ENCODE measurements around the gene HERC2. TPM values are rescaled to one million over a fixed set of nuclear protein-coding genes. Genes with fewer than 3 reads are reported as not detected.
"Not testable (repeated sequence)": the region's sequence is repeated elsewhere in the genome, so short reads cannot be mapped to it uniquely, and the experiment has no call there.

HERC2 gene
- total and polyA plus RNA-seq, 5 donors from 2014 or later, result 8.2 to 69.0 (median 10.4) TPM

GRCh38 chr15:28231336-28231735 is 90.6 kb downstream of the HERC2 start:
- ATAC-seq (ENCODE audit: low read depth in 2 of 2); DNase-seq; H3K27ac ChIP-seq (ENCODE audit: insufficient read depth, low read length, poor library complexity, severe bottlenecking); H3K9me3 ChIP-seq (ENCODE audit: control insufficient read depth in 2 of 2, low read length in 2 of 2); H3K27ac Mint-ChIP-seq; H3K4me3 ChIP-seq (ENCODE audit: low read depth, low read length); H3K4me1 Mint-ChIP-seq; H3K4me3 Mint-ChIP-seq; H3K27me3 Mint-ChIP-seq; H3K4me1 ChIP-seq (ENCODE audit: control insufficient read depth, insufficient read depth, low read length, poor library complexity, severe bottlenecking); H3K27me3 ChIP-seq (ENCODE audit: control insufficient read depth, insufficient read depth, low read length); H3K9me3 Mint-ChIP-seq: not testable (repeated sequence)
- H3K36me3 Mint-ChIP-seq, result peaks cover 46% of the 10 kb centered on the region
- peaks cover 27% of the 10 kb centered on the region for H3K36me3 ChIP-seq (ENCODE audit: control insufficient read depth, insufficient read depth, low read length)

GRCh38 chr15:28228990-28229640 is 92.9 kb downstream of the HERC2 start:
- not testable (repeated sequence) for H3K9me3 ChIP-seq (ENCODE audit: control insufficient read depth in 2 of 2, low read length in 2 of 2); H3K9me3 Mint-ChIP-seq; DNase-seq; H3K4me1 Mint-ChIP-seq; H3K27ac ChIP-seq (ENCODE audit: insufficient read depth, low read length, poor library complexity, severe bottlenecking); H3K4me3 Mint-ChIP-seq; H3K4me1 ChIP-seq (ENCODE audit: control insufficient read depth, insufficient read depth, low read length, poor library complexity, severe bottlenecking); H3K27me3 ChIP-seq (ENCODE audit: control insufficient read depth, insufficient read depth, low read length); ATAC-seq (ENCODE audit: low read depth in 2 of 2); H3K27me3 Mint-ChIP-seq; H3K4me3 ChIP-seq (ENCODE audit: low read depth, low read length)
- peaks cover 60% of the 10 kb centered on the region for H3K36me3 Mint-ChIP-seq
- peaks cover 20% of the 10 kb centered on the region for H3K36me3 ChIP-seq (ENCODE audit: control insufficient read depth, insufficient read depth, low read length)
- H3K27ac Mint-ChIP-seq, result peak overlapping the region in 1 of 3 donors; percentile 8

- DNase-seq, result no peak
- no peak for ATAC-seq (ENCODE audit: low read depth in 2 of 2)
- H3K27ac ChIP-seq (ENCODE audit: insufficient read depth, low read length, poor library complexity, severe bottlenecking), result no peak overlapping the region
- peaks cover 2 to 9% (median 5%) of the 10 kb centered on the region in 4 donors for H3K4me1 Mint-ChIP-seq
- H3K4me1 ChIP-seq (ENCODE audit: control insufficient read depth, insufficient read depth, low read length, poor library complexity, severe bottlenecking), result no peaks in the 10 kb centered on the region
- H3K9me3 ChIP-seq (ENCODE audit: control insufficient read depth in 2 of 2, low read length in 2 of 2), result no peaks in the 10 kb centered on the region
- no peaks in the 10 kb centered on the region for H3K9me3 Mint-ChIP-seq
- peaks cover 60% of the 10 kb centered on the region for H3K36me3 Mint-ChIP-seq
- H3K27me3 ChIP-seq (ENCODE audit: control insufficient read depth, insufficient read depth, low read length), result no peaks in the 10 kb centered on the region
- peaks cover 18% of the 10 kb centered on the region for H3K36me3 ChIP-seq (ENCODE audit: control insufficient read depth, insufficient read depth, low read length)
- H3K27ac Mint-ChIP-seq, result no peak overlapping the region
- H3K4me3 ChIP-seq (ENCODE audit: low read depth, low read length), result no peak overlapping the region
- H3K27me3 Mint-ChIP-seq, result no peaks in the 10 kb centered on the region
- no peak overlapping the region for H3K4me3 Mint-ChIP-seq
Measured at GRCh38 chr15:28228096-28228495, 93.9 kb downstream of the HERC2 start.

GRCh38 chr15:28227303-28227702 is 94.7 kb downstream of the HERC2 start:
- not testable (repeated sequence) for H3K27me3 Mint-ChIP-seq; H3K4me1 ChIP-seq (ENCODE audit: control insufficient read depth, insufficient read depth, low read length, poor library complexity, severe bottlenecking); H3K27me3 ChIP-seq (ENCODE audit: control insufficient read depth, insufficient read depth, low read length); H3K27ac Mint-ChIP-seq; H3K4me3 Mint-ChIP-seq; H3K9me3 Mint-ChIP-seq; H3K9me3 ChIP-seq (ENCODE audit: control insufficient read depth in 2 of 2, low read length in 2 of 2); DNase-seq; H3K27ac ChIP-seq (ENCODE audit: insufficient read depth, low read length, poor library complexity, severe bottlenecking); H3K4me3 ChIP-seq (ENCODE audit: low read depth, low read length); ATAC-seq (ENCODE audit: low read depth in 2 of 2); H3K4me1 Mint-ChIP-seq
- peaks cover 13% of the 10 kb centered on the region for H3K36me3 ChIP-seq (ENCODE audit: control insufficient read depth, insufficient read depth, low read length)
- H3K36me3 Mint-ChIP-seq, result peaks cover 54% of the 10 kb centered on the region

DNA sequence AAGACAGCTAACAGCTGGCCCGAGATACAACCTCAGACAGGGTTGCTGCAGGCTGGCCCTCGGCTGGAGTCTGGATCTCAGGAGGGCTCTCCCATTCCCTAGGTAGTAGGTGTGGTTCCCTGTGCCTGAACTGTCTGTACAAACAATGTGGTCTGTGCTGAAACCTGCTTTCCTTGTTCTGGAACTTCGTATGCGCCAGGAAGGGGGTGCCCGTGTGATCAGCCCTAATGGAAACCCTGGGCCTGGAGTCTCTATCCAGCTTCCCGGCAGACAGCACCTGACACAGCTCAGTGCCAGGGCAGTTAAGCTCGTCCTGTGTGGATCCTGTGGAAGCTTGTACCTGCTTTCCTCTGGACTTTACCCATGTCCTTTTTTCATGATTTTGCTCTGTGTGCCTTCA is 99.4 kb downstream of the HERC2 start:
- not testable (repeated sequence) for DNase-seq; H3K27ac ChIP-seq (ENCODE audit: insufficient read depth, low read length, poor library complexity, severe bottlenecking); H3K4me3 ChIP-seq (ENCODE audit: low read depth, low read length); H3K9me3 Mint-ChIP-seq; H3K27me3 ChIP-seq (ENCODE audit: control insufficient read depth, insufficient read depth, low read length); H3K4me3 Mint-ChIP-seq; H3K9me3 ChIP-seq (ENCODE audit: control insufficient read depth in 2 of 2, low read length in 2 of 2); H3K4me1 ChIP-seq (ENCODE audit: control insufficient read depth, insufficient read depth, low read length, poor library complexity, severe bottlenecking); ATAC-seq (ENCODE audit: low read depth in 2 of 2); H3K27me3 Mint-ChIP-seq; H3K4me1 Mint-ChIP-seq
- H3K36me3 ChIP-seq (ENCODE audit: control insufficient read depth, insufficient read depth, low read length), result peaks cover 22% of the 10 kb centered on the region
- peak overlapping the region in 1 of 3 donors; percentile 15 for H3K27ac Mint-ChIP-seq
- H3K36me3 Mint-ChIP-seq, result peaks cover 43% of the 10 kb centered on the region

GRCh38 chr15:28221696-28222095 is 100.3 kb downstream of the HERC2 start:
- not testable (repeated sequence) for DNase-seq; H3K27me3 Mint-ChIP-seq; H3K9me3 ChIP-seq (ENCODE audit: control insufficient read depth in 2 of 2, low read length in 2 of 2); H3K9me3 Mint-ChIP-seq; H3K4me1 Mint-ChIP-seq; H3K4me1 ChIP-seq (ENCODE audit: control insufficient read depth, insufficient read depth, low read length, poor library complexity, severe bottlenecking); H3K4me3 ChIP-seq (ENCODE audit: low read depth, low read length); H3K27ac ChIP-seq (ENCODE audit: insufficient read depth, low read length, poor library complexity, severe bottlenecking); H3K4me3 Mint-ChIP-seq; ATAC-seq (ENCODE audit: low read depth in 2 of 2); H3K27ac Mint-ChIP-seq; H3K27me3 ChIP-seq (ENCODE audit: control insufficient read depth, insufficient read depth, low read length)
- peaks cover 40% of the 10 kb centered on the region for H3K36me3 Mint-ChIP-seq
- peaks cover 22% of the 10 kb centered on the region for H3K36me3 ChIP-seq (ENCODE audit: control insufficient read depth, insufficient read depth, low read length)

DNA sequence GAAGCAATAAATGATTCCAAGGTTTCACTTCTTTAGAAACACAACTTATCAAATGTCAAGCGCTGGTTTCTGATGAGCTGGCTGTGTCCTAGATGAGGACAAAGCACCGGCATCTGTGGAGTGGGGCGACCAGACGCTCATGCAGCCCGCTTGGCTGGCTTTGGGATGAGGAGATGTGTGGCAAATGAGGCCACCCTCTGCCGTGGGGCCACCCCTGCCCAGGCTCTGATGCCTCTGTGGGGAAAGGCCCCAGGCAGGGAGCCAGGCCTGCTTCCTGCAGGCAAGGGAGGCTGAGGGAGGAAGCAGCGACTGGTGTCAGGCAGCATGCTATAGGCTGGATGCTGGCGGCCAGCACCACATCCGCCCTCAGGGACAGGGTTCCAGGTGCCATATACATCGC is 102.9 kb downstream of the HERC2 start:
- Mint-ChIP-seq H3K4me3 (no peak overlapping the region), H3K27me3 (no peaks in the 10 kb centered on the region), H3K36me3 (peaks cover 19% of the 10 kb centered on the region), H3K9me3 (no peaks in the 10 kb centered on the region), H3K27ac (peak overlapping the region in 1 of 3 donors; percentile 31), H3K4me1 (no peaks in the 10 kb centered on the region)
- Histone ChIP-seq H3K4me1 (ENCODE audit: control insufficient read depth, insufficient read depth, low read length, poor library complexity, severe bottlenecking) (no peaks in the 10 kb centered on the region), H3K27me3 (ENCODE audit: control insufficient read depth, insufficient read depth, low read length) (no peaks in the 10 kb centered on the region), H3K9me3 (ENCODE audit: control insufficient read depth in 2 of 2, low read length in 2 of 2) (no peaks in the 10 kb centered on the region), H3K36me3 (ENCODE audit: control insufficient read depth, insufficient read depth, low read length) (peaks cover 29% of the 10 kb centered on the region), H3K27ac (ENCODE audit: insufficient read depth, low read length, poor library complexity, severe bottlenecking) (no peak overlapping the region), H3K4me3 (ENCODE audit: low read depth, low read length) (no peak overlapping the region)
- DNase-seq, result no peak
- ATAC-seq (ENCODE audit: low read depth in 2 of 2), result no peak

GRCh38 chr15:28216946-28217546 is 104.9 kb downstream of the HERC2 start:
- H3K4me3 Mint-ChIP-seq; H3K4me3 ChIP-seq (ENCODE audit: low read depth, low read length); H3K27ac Mint-ChIP-seq; H3K27me3 Mint-ChIP-seq; H3K4me1 Mint-ChIP-seq; DNase-seq; H3K9me3 Mint-ChIP-seq; H3K27ac ChIP-seq (ENCODE audit: insufficient read depth, low read length, poor library complexity, severe bottlenecking); H3K4me1 ChIP-seq (ENCODE audit: control insufficient read depth, insufficient read depth, low read length, poor library complexity, severe bottlenecking); H3K27me3 ChIP-seq (ENCODE audit: control insufficient read depth, insufficient read depth, low read length); H3K9me3 ChIP-seq (ENCODE audit: control insufficient read depth in 2 of 2, low read length in 2 of 2); ATAC-seq (ENCODE audit: low read depth in 2 of 2): not testable (repeated sequence)
- peaks cover 21% of the 10 kb centered on the region for H3K36me3 Mint-ChIP-seq
- peaks cover 33% of the 10 kb centered on the region for H3K36me3 ChIP-seq (ENCODE audit: control insufficient read depth, insufficient read depth, low read length)

All from CD4-positive, CD25-positive, alpha-beta regulatory T cell (primary cell).